ENCODE results near the gene RFC5.
"Not testable (repeated sequence)": the region's sequence is repeated elsewhere in the genome, so short reads cannot be mapped to it uniquely, and the experiment has no call there.

RFC5 gene

DNA sequence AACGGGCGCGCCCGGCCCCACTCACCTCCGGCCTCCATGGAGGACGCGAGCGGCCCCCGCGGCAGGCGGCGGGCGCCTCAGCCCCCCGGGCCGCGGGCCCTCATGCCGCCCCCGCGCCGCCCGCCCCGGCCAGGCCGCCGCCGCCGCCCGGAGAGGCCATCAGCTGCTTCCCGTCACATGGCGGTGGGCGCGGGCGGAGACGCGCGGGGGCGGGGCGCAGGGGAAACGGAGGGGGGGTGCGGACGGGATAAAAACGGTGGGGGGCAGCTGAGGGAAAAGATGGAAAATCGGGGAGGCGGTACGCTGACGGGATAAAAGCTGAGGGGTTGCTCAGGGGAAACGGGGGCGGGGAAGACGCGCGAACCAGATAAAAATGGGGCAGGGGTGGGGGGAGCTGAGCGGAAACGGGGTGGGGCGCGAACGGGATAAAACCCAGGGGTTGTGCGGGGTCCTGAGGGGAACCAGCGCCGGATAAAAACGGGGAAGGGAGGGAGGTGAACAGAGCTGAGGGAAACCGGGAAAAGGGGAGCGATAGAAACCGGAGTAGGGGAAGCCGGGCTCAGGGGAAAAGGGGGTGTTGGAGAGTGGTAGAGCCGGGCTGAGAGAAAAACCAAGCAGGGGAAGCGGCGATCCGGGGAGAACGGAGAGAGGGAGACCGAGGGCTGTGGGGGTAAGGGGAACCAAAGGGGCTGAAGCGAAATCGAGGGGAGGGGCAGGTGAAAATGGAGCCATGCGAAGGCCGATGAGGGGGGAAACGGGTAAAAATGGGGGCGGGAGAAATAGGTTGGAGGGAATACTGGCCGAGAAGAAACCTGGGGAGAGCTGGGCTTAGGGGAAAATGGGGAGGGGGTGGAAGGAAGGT is 44.7 kb downstream of the RFC5 start, which contains the start of gene WSB2:
Gene WSB2, minus strand, starts transcription at position 169 of the 862 bp plus-strand sequence. Its CDS starts 131 bp downstream, at position 38.
- Histone ChIP-seq H3K4me1 (ENCODE audit: control insufficient read depth, insufficient read depth, low read length) (peaks cover 13% of the 10 kb centered on the region), H3K9me3 (ENCODE audit: control insufficient read depth in 2 of 2, low read length in 2 of 2) (no peaks in the 10 kb centered on the region)

GRCh38 chr12:118061873-118062843 is 45.7 kb downstream of the RFC5 start:
- Histone ChIP-seq H3K36me3 (ENCODE audit: control insufficient read depth in 2 of 2, insufficient read depth in 2 of 2, low read length in 2 of 2) (no peaks in the 10 kb centered on the region), H3K9me3 (ENCODE audit: control insufficient read depth in 2 of 2, low read length in 2 of 2) (no peaks in the 10 kb centered on the region), H3K27me3 (ENCODE audit: control insufficient read depth in 1 of 2, insufficient read depth in 2 of 2, low read length in 2 of 2) (no peaks in the 10 kb centered on the region), H3K4me1 (ENCODE audit: control insufficient read depth, insufficient read depth, low read length) (peaks cover 11% of the 10 kb centered on the region), H3K4me3 (ENCODE audit: low read length in 2 of 2) (peak overlapping the region; percentile 83 to 95), H3K9ac (ENCODE audit: low read length in 2 of 2) (peak overlapping the region; percentile 88 to 97), H3K27ac (ENCODE audit: low read length) (peak overlapping the region; percentile 89)

More for the DNA sequence above, 44.7 kb downstream of the RFC5 start, which contains the start of gene WSB2:
- Histone ChIP-seq H3K9ac (ENCODE audit: low read length in 2 of 2) (peak within 1 kb of the TSS; percentile 94 to 97), H3K27me3 (ENCODE audit: control insufficient read depth in 1 of 2, insufficient read depth in 2 of 2, low read length in 2 of 2) (no peaks in the 10 kb centered on the region), H3K36me3 (ENCODE audit: control insufficient read depth in 2 of 2, insufficient read depth in 2 of 2, low read length in 2 of 2) (no peaks in the 10 kb centered on the region), H3K4me3 (ENCODE audit: low read length in 2 of 2) (peak within 1 kb of the TSS; percentile 88 to 95), H3K27ac (ENCODE audit: low read length) (peak within 1 kb of the TSS; percentile 89)

DNA sequence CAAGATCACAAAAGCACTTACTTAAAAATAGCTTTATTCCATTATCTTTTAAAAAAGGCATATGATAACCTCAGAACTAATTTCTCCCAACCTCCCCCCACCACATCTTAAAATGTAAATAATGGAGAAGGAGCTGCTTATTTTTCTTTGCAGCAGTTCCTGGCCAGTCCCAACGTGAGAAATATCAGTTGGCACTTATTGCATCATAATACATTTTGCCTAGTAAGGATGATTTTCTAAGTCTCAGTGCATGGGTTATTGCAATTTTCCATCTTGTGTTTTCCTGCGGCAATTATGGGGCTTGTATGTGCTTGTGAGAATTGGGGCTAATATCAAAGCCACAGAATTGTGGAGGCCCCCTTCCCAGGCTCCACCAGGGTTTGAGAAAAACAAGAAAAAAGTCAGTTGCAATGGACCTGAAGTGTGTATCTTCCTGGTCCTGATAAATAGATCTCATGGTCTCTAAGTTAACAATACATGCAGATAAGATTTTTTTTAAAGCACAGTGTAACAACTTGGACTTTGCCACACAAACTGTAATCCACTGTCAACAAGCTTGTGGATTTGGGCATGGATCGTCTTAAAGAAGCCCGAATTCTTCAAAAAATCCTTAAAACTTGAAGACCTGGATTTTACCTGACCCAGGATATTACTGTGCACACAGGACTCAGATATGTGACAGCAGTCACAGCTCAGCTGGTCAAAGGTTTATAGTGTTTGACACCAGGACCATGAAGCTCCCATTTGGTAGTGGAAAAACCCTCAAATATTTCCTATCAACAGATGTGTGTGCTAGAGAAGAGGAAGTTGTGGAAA is 47.3 kb downstream of the RFC5 start:
- Histone ChIP-seq H3K27me3 (ENCODE audit: control insufficient read depth in 1 of 2, insufficient read depth in 2 of 2, low read length in 2 of 2) (no peaks in the 10 kb centered on the region), H3K9me3 (ENCODE audit: control insufficient read depth in 2 of 2, low read length in 2 of 2) (no peaks in the 10 kb centered on the region), H3K27ac (ENCODE audit: low read length) (no peak overlapping the region), H3K36me3 (ENCODE audit: control insufficient read depth in 2 of 2, insufficient read depth in 2 of 2, low read length in 2 of 2) (no peaks in the 10 kb centered on the region), H3K9ac (ENCODE audit: low read length in 2 of 2) (no peak overlapping the region), H3K4me1 (ENCODE audit: control insufficient read depth, insufficient read depth, low read length) (peaks cover 11% of the 10 kb centered on the region), H3K4me3 (ENCODE audit: low read length in 2 of 2) (no peak overlapping the region)

DNA sequence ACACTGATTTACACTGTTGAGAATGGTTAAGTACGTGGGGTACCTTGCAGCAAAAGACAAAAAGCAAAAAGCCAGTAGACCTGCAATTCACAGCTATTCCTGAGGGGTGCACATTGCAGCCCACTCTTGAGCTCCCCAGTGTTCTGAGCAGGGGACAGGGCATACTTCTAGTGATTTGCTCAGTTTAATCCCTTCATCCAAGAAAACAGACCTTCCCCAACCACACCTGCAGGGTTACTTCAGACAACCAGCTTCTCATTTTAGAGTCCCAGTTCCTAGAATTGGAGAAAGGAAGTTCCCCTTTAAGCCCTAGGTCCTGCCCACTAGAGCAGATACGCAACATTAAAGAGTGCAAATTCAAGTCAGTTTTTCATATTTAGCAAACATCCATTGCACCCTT is 48.1 kb downstream of the RFC5 start:
- H3K36me3 ChIP-seq (ENCODE audit: control insufficient read depth in 2 of 2, insufficient read depth in 2 of 2, low read length in 2 of 2) = no peaks in the 10 kb centered on the region
- no peak overlapping the region for H3K4me3 ChIP-seq (ENCODE audit: low read length in 2 of 2)
- no peaks in the 10 kb centered on the region for H3K9me3 ChIP-seq (ENCODE audit: control insufficient read depth in 2 of 2, low read length in 2 of 2)
- H3K4me1 ChIP-seq (ENCODE audit: control insufficient read depth, insufficient read depth, low read length) = peaks cover 11% of the 10 kb centered on the region
- no peak overlapping the region for H3K27ac ChIP-seq (ENCODE audit: low read length)
- H3K9ac ChIP-seq (ENCODE audit: low read length in 2 of 2) = no peak overlapping the region
- H3K27me3 ChIP-seq (ENCODE audit: control insufficient read depth in 1 of 2, insufficient read depth in 2 of 2, low read length in 2 of 2) = no peaks in the 10 kb centered on the region

DNA sequence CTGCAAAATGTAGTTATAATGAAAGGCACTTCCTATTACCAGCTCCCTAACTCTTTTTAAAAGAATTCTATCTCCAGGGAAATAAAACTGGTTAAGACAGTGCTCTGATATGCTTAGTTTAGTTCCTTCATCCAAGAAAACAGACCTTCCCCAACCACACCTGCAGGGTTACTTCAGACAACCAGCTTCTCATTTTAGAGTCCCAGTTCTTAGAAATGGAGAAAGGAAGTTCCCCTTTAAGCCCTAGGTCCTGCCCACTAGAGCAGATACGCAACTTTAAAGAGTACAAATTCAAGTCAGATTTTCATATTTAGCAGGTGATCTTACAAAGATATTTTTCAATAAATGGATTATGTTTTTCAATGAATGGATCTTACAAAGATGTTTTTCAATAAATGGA is 48.9 kb downstream of the RFC5 start:
- Histone ChIP-seq H3K4me3 (ENCODE audit: low read length in 2 of 2) (no peak overlapping the region), H3K9me3 (ENCODE audit: control insufficient read depth in 2 of 2, low read length in 2 of 2) (no peaks in the 10 kb centered on the region), H3K27ac (ENCODE audit: low read length) (no peak overlapping the region), H3K27me3 (ENCODE audit: control insufficient read depth in 1 of 2, insufficient read depth in 2 of 2, low read length in 2 of 2) (no peaks in the 10 kb centered on the region), H3K36me3 (ENCODE audit: control insufficient read depth in 2 of 2, insufficient read depth in 2 of 2, low read length in 2 of 2) (no peaks in the 10 kb centered on the region), H3K4me1 (ENCODE audit: control insufficient read depth, insufficient read depth, low read length) (peaks cover 9% of the 10 kb centered on the region), H3K9ac (ENCODE audit: low read length in 2 of 2) (no peak overlapping the region)

DNA sequence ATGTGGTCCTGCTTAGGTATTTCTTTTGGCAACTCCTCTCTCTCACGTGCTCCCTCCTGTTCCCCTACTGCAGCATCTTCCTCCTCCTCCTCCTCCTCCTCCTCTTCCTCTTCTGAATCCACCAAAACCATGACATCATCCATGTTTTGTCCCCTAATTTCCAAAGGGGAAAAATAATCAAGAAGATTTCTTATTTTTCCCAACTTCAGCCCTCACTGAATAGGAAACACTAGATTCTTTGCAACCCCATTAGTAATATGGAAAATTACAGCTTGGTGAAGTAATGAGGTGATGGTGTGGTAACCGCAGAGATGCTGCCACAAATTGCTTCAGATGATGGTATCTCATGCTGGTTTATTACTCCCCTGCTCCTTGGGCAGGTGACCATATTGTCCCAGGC is 51.9 kb downstream of the RFC5 start:
- H3K9me3 ChIP-seq (ENCODE audit: control insufficient read depth in 2 of 2, low read length in 2 of 2) = no peaks in the 10 kb centered on the region
- H3K9ac ChIP-seq (ENCODE audit: low read length in 2 of 2) = no peak overlapping the region
- no peak overlapping the region for H3K4me3 ChIP-seq (ENCODE audit: low read length in 2 of 2)
- no peak overlapping the region for H3K27ac ChIP-seq (ENCODE audit: low read length)
- H3K4me1 ChIP-seq (ENCODE audit: control insufficient read depth, insufficient read depth, low read length) = no peaks in the 10 kb centered on the region
- no peaks in the 10 kb centered on the region for H3K27me3 ChIP-seq (ENCODE audit: control insufficient read depth in 1 of 2, insufficient read depth in 2 of 2, low read length in 2 of 2)
- no peaks in the 10 kb centered on the region for H3K36me3 ChIP-seq (ENCODE audit: control insufficient read depth in 2 of 2, insufficient read depth in 2 of 2, low read length in 2 of 2)

DNA sequence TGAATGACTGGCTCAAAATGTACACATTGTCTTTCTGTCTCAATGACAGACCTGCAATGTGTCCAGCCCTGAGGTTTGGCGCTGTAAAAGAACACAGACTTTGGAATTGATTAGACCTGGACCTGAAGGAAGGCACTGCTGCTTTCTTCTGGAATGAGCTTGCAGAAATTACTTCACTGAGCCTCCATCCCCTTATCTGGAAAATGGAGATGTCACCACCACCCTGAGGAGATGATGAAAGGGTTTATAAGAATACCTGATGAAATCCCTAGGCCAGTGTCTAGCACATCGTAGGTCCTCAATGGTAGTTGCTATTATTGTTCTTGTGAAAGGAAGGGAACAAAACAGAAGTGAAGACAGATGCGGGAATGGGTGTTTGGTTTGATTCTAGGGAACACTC is 54.1 kb downstream of the RFC5 start:
- no peak overlapping the region for H3K27ac ChIP-seq (ENCODE audit: low read length)
- H3K4me3 ChIP-seq (ENCODE audit: low read length in 2 of 2) = no peak overlapping the region
- no peaks in the 10 kb centered on the region for H3K36me3 ChIP-seq (ENCODE audit: control insufficient read depth in 2 of 2, insufficient read depth in 2 of 2, low read length in 2 of 2)
- H3K27me3 ChIP-seq (ENCODE audit: control insufficient read depth in 1 of 2, insufficient read depth in 2 of 2, low read length in 2 of 2) = no peaks in the 10 kb centered on the region
- H3K9me3 ChIP-seq (ENCODE audit: control insufficient read depth in 2 of 2, low read length in 2 of 2) = no peaks in the 10 kb centered on the region
- no peaks in the 10 kb centered on the region for H3K4me1 ChIP-seq (ENCODE audit: control insufficient read depth, insufficient read depth, low read length)
- H3K9ac ChIP-seq (ENCODE audit: low read length in 2 of 2) = no peak overlapping the region

DNA sequence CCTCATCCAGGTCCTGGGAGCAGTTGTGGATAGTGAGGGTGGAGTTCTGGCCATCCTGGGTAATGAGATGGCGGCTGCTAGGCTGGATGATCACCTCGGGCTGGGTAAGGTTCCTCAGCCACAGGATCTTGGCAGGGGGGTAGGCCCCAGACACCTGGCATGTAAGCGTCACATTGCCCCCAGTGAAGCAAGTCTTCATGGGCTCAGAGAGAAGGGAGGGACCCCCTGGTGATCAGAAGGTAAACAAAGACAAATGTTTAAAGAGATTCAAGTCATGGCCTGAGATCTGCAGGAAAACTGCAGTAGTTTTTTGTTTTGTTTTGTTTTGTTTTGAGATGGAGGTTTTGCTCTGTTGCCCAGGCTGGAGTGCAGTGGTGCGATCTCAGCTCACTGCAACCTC is 57.3 kb downstream of the RFC5 start:
- H3K9ac ChIP-seq (ENCODE audit: low read length in 2 of 2) = no peak overlapping the region
- H3K27me3 ChIP-seq (ENCODE audit: control insufficient read depth in 1 of 2, insufficient read depth in 2 of 2, low read length in 2 of 2) = no peaks in the 10 kb centered on the region
- peaks cover 0 to 5% of the 10 kb centered on the region in 2 donors for H3K36me3 ChIP-seq (ENCODE audit: control insufficient read depth in 2 of 2, insufficient read depth in 2 of 2, low read length in 2 of 2)
- no peaks in the 10 kb centered on the region for H3K4me1 ChIP-seq (ENCODE audit: control insufficient read depth, insufficient read depth, low read length)
- no peak overlapping the region for H3K27ac ChIP-seq (ENCODE audit: low read length)
- H3K4me3 ChIP-seq (ENCODE audit: low read length in 2 of 2) = no peak overlapping the region
- H3K9me3 ChIP-seq (ENCODE audit: control insufficient read depth in 2 of 2, low read length in 2 of 2) = peaks cover 0 to 4% of the 10 kb centered on the region in 2 donors

DNA sequence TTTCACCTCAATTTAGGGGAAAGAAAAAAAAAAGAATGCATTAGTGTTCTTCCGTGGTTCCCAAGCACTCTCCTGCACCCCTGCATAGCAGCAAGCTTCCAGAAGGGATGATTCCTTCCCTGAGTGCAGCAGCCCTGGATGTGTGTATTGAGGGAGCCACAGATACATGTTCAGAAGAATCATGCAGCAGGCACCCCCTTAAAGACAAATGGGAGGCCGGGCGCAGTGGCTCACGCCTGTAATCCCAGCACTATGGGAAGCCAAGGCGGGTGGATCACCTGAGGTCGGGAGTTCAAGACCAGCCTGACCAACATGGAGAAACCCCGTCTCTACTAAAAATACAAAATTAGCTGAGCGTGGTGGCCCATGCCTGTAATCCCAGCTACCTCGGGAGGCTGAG is 65.0 kb downstream of the RFC5 start:
- H3K36me3 ChIP-seq (ENCODE audit: control insufficient read depth in 2 of 2, insufficient read depth in 2 of 2, low read length in 2 of 2); H3K27me3 ChIP-seq (ENCODE audit: control insufficient read depth in 1 of 2, insufficient read depth in 2 of 2, low read length in 2 of 2); H3K9me3 ChIP-seq (ENCODE audit: control insufficient read depth in 2 of 2, low read length in 2 of 2); H3K9ac ChIP-seq (ENCODE audit: low read length in 2 of 2); H3K4me1 ChIP-seq (ENCODE audit: control insufficient read depth, insufficient read depth, low read length); H3K27ac ChIP-seq (ENCODE audit: low read length); H3K4me3 ChIP-seq (ENCODE audit: low read length in 2 of 2): not testable (repeated sequence)
